HG03442 (cell line): ENCODE results near the gene CTXND1.

Experiments used
- ATAC-seq: cut with Tn5 transposase; IDR thresholded peaks from one replicate; pipeline ENCODE4 v1.9.1; 2021; ENCODE audit warnings: mild to moderate bottlenecking, moderate library complexity; ENCODE audit not compliant: unreplicated experiment

CTXND1 gene

DNA sequence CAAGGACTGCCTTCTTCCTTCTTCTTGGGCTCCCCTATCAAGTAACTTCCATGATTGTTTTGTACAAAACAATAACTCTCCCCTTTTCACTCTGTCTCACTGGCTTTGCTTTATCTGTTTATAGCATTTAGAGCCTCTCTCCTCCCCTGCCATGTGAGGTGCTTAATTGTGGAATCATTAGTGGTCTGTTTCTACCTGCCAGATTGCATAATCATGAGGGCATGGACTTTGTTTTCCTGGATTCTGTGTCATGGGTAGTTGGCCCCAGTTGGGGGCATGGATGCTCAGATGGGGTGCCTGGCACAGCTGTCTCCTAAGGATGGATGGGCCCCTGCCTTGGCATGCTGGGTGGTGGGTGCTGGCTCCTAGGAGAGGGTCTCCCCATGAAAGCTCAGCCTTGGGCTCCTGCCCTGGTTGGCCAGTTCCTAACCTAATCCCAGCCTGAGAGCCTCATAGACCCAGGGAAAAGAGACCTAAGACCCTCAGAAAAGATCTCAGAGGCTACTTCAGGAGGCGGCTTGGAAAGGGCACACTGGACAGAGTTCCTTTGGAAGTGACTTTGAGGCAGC lies 8.0 kb upstream of the CTXND1 start:
- ATAC-seq: no peak

GRCh38 chr15:80251428-80252120 lies 439 bp downstream of the CTXND1 start:
- no peak for ATAC-seq

DNA sequence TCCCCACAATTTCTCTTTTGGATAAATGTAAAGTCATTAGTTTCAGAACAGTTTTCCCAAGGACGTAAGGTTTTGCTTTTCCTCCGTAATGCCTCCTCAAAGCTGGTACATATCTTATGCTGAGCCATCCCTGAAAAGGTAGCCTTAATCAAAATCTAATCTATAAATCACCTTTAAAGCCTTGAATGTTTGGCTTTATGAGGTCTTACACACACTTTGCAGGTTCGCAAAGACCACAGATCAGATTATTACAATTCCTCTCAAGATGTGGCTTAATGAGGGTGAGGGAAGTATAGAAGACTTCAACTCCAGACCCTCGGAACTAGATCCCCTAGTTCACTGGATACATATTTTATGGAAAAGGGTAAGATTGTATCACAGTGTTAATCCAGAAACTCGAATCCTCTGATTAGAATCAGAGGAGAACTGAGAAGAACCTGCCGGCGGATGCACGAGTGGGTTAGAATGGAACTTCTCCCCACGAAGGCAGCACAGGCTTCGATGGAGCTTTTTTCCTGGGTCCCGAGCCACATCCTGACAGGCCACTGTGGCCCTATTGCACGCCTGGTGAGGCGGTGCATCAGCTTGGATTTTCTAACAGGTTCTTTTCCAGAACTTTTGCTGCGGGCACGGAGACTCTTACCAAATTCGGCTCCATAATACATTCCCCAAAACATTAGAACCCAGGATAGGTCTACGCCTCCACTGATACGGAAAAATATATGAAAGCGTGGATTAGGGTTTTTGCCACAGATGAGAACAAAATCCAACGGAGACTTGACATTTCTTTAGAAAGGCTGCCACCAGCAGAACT lies 1.2 kb downstream of the CTXND1 start:
- ATAC-seq: no peak

- no peak for ATAC-seq
Observed at GRCh38 chr15:80249973-80250372, 2.0 kb downstream of the CTXND1 start.

DNA sequence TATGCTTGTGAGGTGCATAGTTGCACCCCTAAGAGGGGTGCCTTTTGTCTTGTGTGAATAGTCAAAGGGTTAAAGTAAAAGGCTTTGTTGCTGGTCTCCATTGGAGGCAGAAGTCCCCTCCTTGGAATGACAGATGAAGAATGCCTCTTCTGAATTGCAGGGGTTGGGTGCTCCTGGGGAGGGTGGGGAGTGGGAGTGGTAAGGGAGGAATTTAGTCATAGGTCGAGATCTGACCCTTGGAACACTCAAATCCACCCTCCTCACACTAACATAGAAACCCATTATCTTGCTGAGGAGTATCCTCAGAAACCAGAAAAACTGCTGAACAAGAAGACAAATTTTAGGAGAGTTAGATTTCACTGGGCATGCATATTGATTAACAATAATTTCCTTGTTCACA lies 4.7 kb downstream of the CTXND1 start:
- no peak for ATAC-seq

- ATAC-seq: no peak
Observed at GRCh38 chr15:80246425-80246894, 5.6 kb downstream of the CTXND1 start.

- no peak for ATAC-seq
Observed at GRCh38 chr15:80242802-80243201, 9.2 kb downstream of the CTXND1 start.

GRCh38 chr15:80242132-80242769 lies 9.8 kb downstream of the CTXND1 start:
- ATAC-seq: no peak

GRCh38 chr15:80241508-80241907 lies 10.5 kb downstream of the CTXND1 start:
- no peak for ATAC-seq

DNA sequence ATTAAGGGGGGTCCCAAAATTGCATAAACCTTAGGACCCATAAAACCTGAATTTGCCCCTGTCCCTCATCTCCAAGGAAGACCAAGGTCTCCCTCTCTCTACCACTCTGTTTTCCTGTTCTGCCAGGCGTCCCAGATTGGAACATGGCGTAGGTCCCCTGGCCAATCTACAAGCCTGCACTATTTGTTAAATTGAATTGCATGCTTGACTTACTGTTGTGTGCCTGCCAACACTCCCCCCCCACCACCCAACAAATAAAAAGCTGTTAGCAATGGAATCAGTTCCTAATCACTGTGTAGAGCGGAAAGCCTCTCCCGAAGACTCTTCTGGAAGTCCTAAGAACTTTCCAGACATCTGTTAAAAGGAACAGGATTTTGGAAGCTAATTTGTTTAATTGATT lies 11.7 kb downstream of the CTXND1 start:
- no peak for ATAC-seq

DNA sequence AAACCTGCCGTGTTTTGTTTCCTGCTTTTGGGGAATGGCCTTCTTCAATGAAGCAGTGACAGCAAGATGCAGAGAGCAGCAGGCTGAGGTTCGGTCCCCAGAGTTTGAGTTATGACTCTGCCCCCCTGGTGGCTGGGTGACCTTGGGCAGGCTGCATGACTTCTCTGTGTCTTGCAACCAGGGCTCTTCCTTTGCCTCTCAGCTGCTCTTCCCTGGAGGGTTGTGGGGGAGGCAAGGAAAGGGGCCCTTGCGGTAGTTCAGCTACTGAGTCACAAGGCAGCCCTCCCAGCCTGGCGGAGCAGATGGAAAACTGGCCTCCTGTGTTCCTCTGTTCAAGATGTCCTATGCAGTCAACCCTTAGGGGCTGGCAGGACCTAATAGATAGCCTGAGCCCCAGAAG lies 17.1 kb downstream of the CTXND1 start:
- no peak for ATAC-seq

DNA sequence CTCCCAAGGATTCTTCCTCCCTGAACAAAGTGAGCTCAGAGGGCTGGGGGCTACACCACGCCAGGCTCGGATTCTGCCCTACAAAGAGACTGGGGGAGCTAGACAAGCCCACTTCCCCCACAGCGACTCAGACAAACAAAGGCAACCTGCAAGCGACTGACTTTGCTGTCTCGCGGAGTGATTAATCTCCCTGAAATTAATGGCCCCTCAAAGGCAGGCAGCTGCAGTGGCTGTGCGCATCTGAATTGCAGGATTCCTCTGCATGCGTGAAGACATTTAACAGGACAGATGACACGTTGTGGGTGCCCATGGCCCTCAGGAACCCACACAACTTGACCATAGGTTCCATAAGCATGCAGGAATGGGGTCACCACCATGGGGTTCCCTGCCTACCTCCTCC lies 18.4 kb downstream of the CTXND1 start:
- no peak for ATAC-seq

- ATAC-seq: no peak
Observed at GRCh38 chr15:80231371-80231770, 20.6 kb downstream of the CTXND1 start.

- ATAC-seq: no peak
Observed at GRCh38 chr15:80228959-80229610, 22.9 kb downstream of the CTXND1 start.

GRCh38 chr15:80219955-80220354 lies 32.1 kb downstream of the CTXND1 start:
- ATAC-seq: no peak

- no peak for ATAC-seq
Observed at GRCh38 chr15:80217327-80217900, 34.6 kb downstream of the CTXND1 start.

GRCh38 chr15:80216911-80217310 lies 35.1 kb downstream of the CTXND1 start:
- ATAC-seq: no peak

- no peak for ATAC-seq
Observed at GRCh38 chr15:80216141-80216540, 35.9 kb downstream of the CTXND1 start.

DNA sequence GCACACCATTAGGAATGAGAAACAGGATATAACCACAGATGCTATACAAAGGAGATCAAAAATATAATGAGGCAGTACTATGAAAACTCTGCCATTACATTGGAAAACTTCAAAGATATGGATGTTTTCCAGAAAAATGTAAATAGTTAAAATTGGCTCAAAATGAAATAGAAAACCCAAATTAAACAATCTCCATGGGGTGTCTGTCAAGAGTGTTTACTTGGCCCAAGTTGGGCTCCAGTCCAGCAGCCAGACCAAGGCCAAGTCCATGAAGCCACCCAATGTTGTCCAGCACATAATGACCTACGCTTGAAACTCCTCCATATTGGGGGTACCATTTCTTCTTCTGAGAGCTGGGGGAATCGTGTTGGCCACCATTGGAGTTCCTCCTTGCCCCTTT lies 37.1 kb downstream of the CTXND1 start:
- no peak for ATAC-seq

- no peak for ATAC-seq
Observed at GRCh38 chr15:80211976-80212375, 40.0 kb downstream of the CTXND1 start.
